H9 (cell line): ENCODE results near the gene FCF1. TPM values are rescaled to one million over a fixed set of nuclear protein-coding genes. Genes with fewer than 3 reads are reported as not detected.

ENCODE experiments used
- DNase-seq: peaks from one replicate; pipeline ENCODE4 v3.0.0-alpha.2; 2017
- H2AFZ ChIP-seq: one replicate; pipeline ENCODE4 v1.6.1; 2013; ENCODE audit warnings: mild to moderate bottlenecking, low read length, control low read depth, moderate library complexity
- H2AK5ac ChIP-seq: 2 replicates; pipeline ENCODE4 v1.6.1; 2013; ENCODE audit warnings: low read length, control low read depth, mixed read lengths; ENCODE audit not compliant: insufficient read length
- H2BK120ac ChIP-seq: one replicate; pipeline ENCODE4 v1.6.1; 2013; ENCODE audit warnings: low read depth, mild to moderate bottlenecking, low read length, control low read depth, inconsistent platforms; ENCODE audit not compliant: poor library complexity, severe bottlenecking
- H2BK12ac ChIP-seq: 2 replicates; pipeline ENCODE4 v1.6.1; 2013; ENCODE audit warnings: low read length, control low read depth, mixed read lengths, low read depth; ENCODE audit not compliant: insufficient read length
- H2BK15ac ChIP-seq: 2 replicates; pipeline ENCODE4 v1.6.1; 2013; ENCODE audit warnings: low read depth, low read length, control low read depth
- H2BK20ac ChIP-seq: one replicate; pipeline ENCODE4 v1.6.1; 2013; ENCODE audit warnings: low read depth, mild to moderate bottlenecking, low read length, control low read depth, inconsistent platforms; ENCODE audit not compliant: poor library complexity, severe bottlenecking
- H2BK5ac ChIP-seq: 2 replicates; pipeline ENCODE4 v1.6.1; 2013; ENCODE audit warnings: low read length, control low read depth, mixed read lengths; ENCODE audit not compliant: insufficient read length
- H3K14ac ChIP-seq: 2 replicates; pipeline ENCODE4 v1.6.1; 2013; ENCODE audit warnings: low read length, control low read depth; ENCODE audit not compliant: insufficient read depth
- H3K18ac ChIP-seq: 2 replicates; pipeline ENCODE4 v1.6.1; 2013; ENCODE audit warnings: low read depth, mild to moderate bottlenecking, mixed read lengths, low read length, control low read depth; ENCODE audit not compliant: insufficient read length
- H3K23ac ChIP-seq: 2 replicates; pipeline ENCODE4 v1.6.1; 2013; ENCODE audit warnings: low read length, control low read depth, mixed read lengths, low read depth; ENCODE audit not compliant: insufficient read length
- H3K23me2 ChIP-seq: 2 replicates; pipeline ENCODE4 v1.6.1; 2013; ENCODE audit warnings: low read depth, mild to moderate bottlenecking, mixed read lengths, low read length, control low read depth; ENCODE audit not compliant: insufficient read length, poor library complexity, severe bottlenecking
- H3K27ac ChIP-seq: 2 replicates; pipeline ENCODE4 v1.5.1; 2013; ENCODE audit warnings: low read length, control low read depth, mixed read lengths, low read depth; ENCODE audit not compliant: insufficient read length
- H3K27me3 ChIP-seq: 2 replicates; pipeline ENCODE4 v1.6.1; 2013; ENCODE audit warnings: low read length, control low read depth, inconsistent platforms; ENCODE audit not compliant: insufficient read depth
- H3K4ac ChIP-seq: 2 replicates; pipeline ENCODE4 v1.6.1; 2013; ENCODE audit warnings: low read depth, mild to moderate bottlenecking, control low read depth, inconsistent platforms, low read length, moderate library complexity
- H3K4me1 ChIP-seq: 2 replicates; pipeline ENCODE4 v1.6.1; 2013; ENCODE audit warnings: low read length, control low read depth, inconsistent platforms; ENCODE audit not compliant: insufficient read depth
- H3K4me2 ChIP-seq: 2 replicates; pipeline ENCODE4 v1.6.1; 2013; ENCODE audit warnings: low read length, control low read depth, mixed read lengths; ENCODE audit not compliant: insufficient read length, insufficient read depth
- H3K56ac ChIP-seq: 2 replicates; pipeline ENCODE4 v1.6.1; 2013; ENCODE audit warnings: low read depth, mild to moderate bottlenecking, mixed read lengths, low read length, control low read depth; ENCODE audit not compliant: insufficient read length
- H3K79me1 ChIP-seq: 2 replicates; pipeline ENCODE4 v1.6.1; 2013; ENCODE audit warnings: low read depth, mild to moderate bottlenecking, moderate library complexity, low read length, control low read depth, inconsistent platforms; ENCODE audit not compliant: insufficient read depth, poor library complexity, severe bottlenecking
- H3K79me2 ChIP-seq: 2 replicates; pipeline ENCODE4 v1.6.1; 2013; ENCODE audit warnings: low read length, control low read depth, inconsistent platforms; ENCODE audit not compliant: insufficient read depth
- H3K9ac ChIP-seq: 2 replicates; pipeline ENCODE4 v1.6.1; 2013; ENCODE audit warnings: low read length, control low read depth, mixed read lengths; ENCODE audit not compliant: insufficient read length; ENCODE audit errors: extremely low read depth
- H3K9me3 ChIP-seq: one replicate; pipeline ENCODE4 v1.6.1; 2013; ENCODE audit warnings: low read depth, low read length, inconsistent platforms; ENCODE audit not compliant: control insufficient read depth
- H3T11ph ChIP-seq: one replicate; pipeline ENCODE4 v1.6.1; 2013; ENCODE audit warnings: mild to moderate bottlenecking, low read length, control low read depth, inconsistent platforms
- H4K20me1 ChIP-seq: one replicate; pipeline ENCODE4 v1.6.1; 2013; ENCODE audit not compliant: control insufficient read depth, insufficient read length, insufficient read depth
- H4K5ac ChIP-seq: 2 replicates; pipeline ENCODE4 v1.6.1; 2013; ENCODE audit warnings: low read depth, mild to moderate bottlenecking, mixed read lengths, low read length, control low read depth; ENCODE audit not compliant: insufficient read length
- H4K8ac ChIP-seq: replicated peaks from 2 replicates; pipeline ENCODE4 v1.6.1; 2013; ENCODE audit warnings: low read length, control low read depth, mixed read lengths, low read depth; ENCODE audit not compliant: insufficient read length
- H4K91ac ChIP-seq: 2 replicates; pipeline ENCODE4 v1.6.1; 2013; ENCODE audit warnings: low read depth, mild to moderate bottlenecking, moderate library complexity, mixed read lengths, low read length, control low read depth; ENCODE audit not compliant: insufficient read length
- H3K27ac Mint-ChIP-seq, 3 experiments: 2 replicates in 2 of 3; 3 replicates in 1 of 3; pipeline ENCODE4 v1.8.0; 2020 to 2021; ENCODE audit warnings: mixed read lengths in 3 of 3, mild to moderate bottlenecking in 1 of 3, moderate library complexity in 1 of 3
- H3K27me3 Mint-ChIP-seq: 2 replicates; pipeline ENCODE4 v1.8.0; 2021; ENCODE audit warnings: low read depth, mild to moderate bottlenecking, moderate library complexity, mixed read lengths
- H3K36me3 Mint-ChIP-seq, 3 experiments: 2 replicates in 2 of 3; 3 replicates in 1 of 3; pipeline ENCODE4 v1.8.0; 2020 to 2021; ENCODE audit warnings: low read depth in 3 of 3, mixed read lengths in 3 of 3; ENCODE audit not compliant: insufficient read depth in 1 of 3
- H3K4me1 Mint-ChIP-seq, 2 experiments: 2 replicates each; pipeline ENCODE4 v1.8.0; 2020; ENCODE audit warnings: mixed read lengths in 2 of 2
- H3K4me3 Mint-ChIP-seq, 2 experiments: 2 replicates in 1 of 2; 3 replicates in 1 of 2; pipeline ENCODE4 v1.8.0; 2020 to 2021; ENCODE audit warnings: mild to moderate bottlenecking in 2 of 2, mixed read lengths in 2 of 2, moderate library complexity in 1 of 2
- H3K9me3 Mint-ChIP-seq, 2 experiments: 2 replicates in 1 of 2; 3 replicates in 1 of 2; pipeline ENCODE4 v1.8.0; 2020; ENCODE audit warnings: mild to moderate bottlenecking in 2 of 2, mixed read lengths in 2 of 2, moderate library complexity in 1 of 2
- WGBS: extraction: QIAGEN DNeasy Blood & Tissue Kit; methylation state at CpG from one replicate; pipeline ENCODE4 v1.1.7; 2013; ENCODE audit warnings: missing lambda C conversion rate, low lambda C conversion rate, mixed read lengths; ENCODE audit not compliant: insufficient read length; ENCODE audit errors: extremely low coverage; 5-methylcytosine and 5-hydroxymethylcytosine counted together
- total RNA-seq: library from RNA; stranded (reverse); gene quantifications from 2 replicates; pipeline ENCODE4 v1.2.1, GENCODE V29; 2021
- TF ChIP-seq, protein P1 (sequence below): fragments of 200-600 bp; sonication (generic); conservative IDR thresholded peaks from 3 replicates; pipeline ENCODE4 v1.8.0; 2021; ENCODE audit warnings: antibody characterized with exemption, mild to moderate bottlenecking

The FCF1 gene
- total RNA-seq, 1 experiment from 2014 or later = 87.7 TPM

DNA sequence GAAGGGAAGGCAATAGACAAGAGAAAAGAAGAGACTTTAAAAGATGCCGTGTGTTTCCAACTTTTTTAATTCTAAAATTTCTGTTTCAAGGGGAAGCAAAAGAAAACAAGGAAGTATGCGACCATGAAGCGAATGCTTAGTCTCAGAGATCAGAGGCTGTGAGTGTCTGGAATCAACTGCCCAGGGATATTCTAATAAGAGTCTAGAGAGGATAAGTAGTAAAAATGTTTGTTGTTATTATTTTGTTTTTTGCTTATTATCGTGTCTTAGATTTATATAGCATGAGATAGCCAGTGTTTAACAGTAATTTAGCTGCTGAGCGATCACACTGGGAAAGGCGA, 421 bp downstream of the FCF1 start:
- no peak overlapping the region for H2BK5ac ChIP-seq
- TF ChIP-seq, protein P1, sequence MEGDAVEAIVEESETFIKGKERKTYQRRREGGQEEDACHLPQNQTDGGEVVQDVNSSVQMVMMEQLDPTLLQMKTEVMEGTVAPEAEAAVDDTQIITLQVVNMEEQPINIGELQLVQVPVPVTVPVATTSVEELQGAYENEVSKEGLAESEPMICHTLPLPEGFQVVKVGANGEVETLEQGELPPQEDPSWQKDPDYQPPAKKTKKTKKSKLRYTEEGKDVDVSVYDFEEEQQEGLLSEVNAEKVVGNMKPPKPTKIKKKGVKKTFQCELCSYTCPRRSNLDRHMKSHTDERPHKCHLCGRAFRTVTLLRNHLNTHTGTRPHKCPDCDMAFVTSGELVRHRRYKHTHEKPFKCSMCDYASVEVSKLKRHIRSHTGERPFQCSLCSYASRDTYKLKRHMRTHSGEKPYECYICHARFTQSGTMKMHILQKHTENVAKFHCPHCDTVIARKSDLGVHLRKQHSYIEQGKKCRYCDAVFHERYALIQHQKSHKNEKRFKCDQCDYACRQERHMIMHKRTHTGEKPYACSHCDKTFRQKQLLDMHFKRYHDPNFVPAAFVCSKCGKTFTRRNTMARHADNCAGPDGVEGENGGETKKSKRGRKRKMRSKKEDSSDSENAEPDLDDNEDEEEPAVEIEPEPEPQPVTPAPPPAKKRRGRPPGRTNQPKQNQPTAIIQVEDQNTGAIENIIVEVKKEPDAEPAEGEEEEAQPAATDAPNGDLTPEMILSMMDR = no peak
- no peaks in the 10 kb centered on the region for H3K9me3 Mint-ChIP-seq
- no peak for DNase-seq
- H4K5ac ChIP-seq = no peak overlapping the region
- peaks cover 20% of the 10 kb centered on the region for H3K79me2 ChIP-seq
- H3K4ac ChIP-seq = no peak overlapping the region
- no peak overlapping the region for H3K27ac ChIP-seq
- no peak overlapping the region for H3K14ac ChIP-seq
- no peaks in the 10 kb centered on the region for H4K20me1 ChIP-seq
- H3K23me2 ChIP-seq = no peaks in the 10 kb centered on the region
- no peak overlapping the region for H2AFZ ChIP-seq
- peak overlapping the region; percentile 86 for H3K9ac ChIP-seq
- H3K4me1 ChIP-seq = no peaks in the 10 kb centered on the region
- H4K8ac ChIP-seq = no peak overlapping the region
- H2BK120ac ChIP-seq = no peak overlapping the region
- H3K4me1 Mint-ChIP-seq = peaks cover 12 to 19% of the 10 kb centered on the region in 2 experiments
- no peaks in the 10 kb centered on the region for H3K27me3 Mint-ChIP-seq
- H2BK15ac ChIP-seq = no peak overlapping the region
- H3K27me3 ChIP-seq = no peaks in the 10 kb centered on the region
- H4K91ac ChIP-seq = no peak overlapping the region
- peaks cover 7 to 24% (median 21%) of the 10 kb centered on the region in 3 experiments; a peak in 6 of 7 replicates for H3K36me3 Mint-ChIP-seq
- no peak overlapping the region for H2AK5ac ChIP-seq
- H3T11ph ChIP-seq = no peak overlapping the region
- WGBS = no CpG with 5 or more reads among the region's 6 CpGs
- no peak overlapping the region for H2BK12ac ChIP-seq
- no peak overlapping the region for H3K56ac ChIP-seq
- no peaks in the 10 kb centered on the region for H3K79me1 ChIP-seq
- H3K4me2 ChIP-seq = peak overlapping the region; percentile 100
- H3K9me3 ChIP-seq = no peaks in the 10 kb centered on the region
- no peak overlapping the region for H2BK20ac ChIP-seq
- H3K18ac ChIP-seq = no peak overlapping the region
- peak overlapping the region; percentile 97 to 99 (median 98) for H3K27ac Mint-ChIP-seq
- no peak overlapping the region for H3K23ac ChIP-seq
- H3K4me3 Mint-ChIP-seq = peak overlapping the region; percentile 98
